Vagina (tissue), 2 donors: ENCODE results near the gene FNDC7.

Experiments used
- CTCF ChIP-seq, 3 experiments: fragments of 450-650 bp in 2 of 3; fragments of 200-600 bp in 1 of 3; sonication (generic) in 1 of 3; IDR thresholded peaks; one replicate each; pipeline ENCODE4 v1.5.1; 2017 to 2019; ENCODE audit warnings: antibody characterized with exemption in 3 of 3, mild to moderate bottlenecking in 2 of 3, moderate library complexity in 2 of 3
- POLR2A ChIP-seq, 2 donors: fragments of 450-650 bp; IDR thresholded peaks; one replicate each; pipeline ENCODE4 v1.6.1; 2017; ENCODE audit warnings: antibody characterized with exemption in 2 of 2, mild to moderate bottlenecking in 2 of 2, moderate library complexity in 2 of 2
- POLR2AphosphoS5 ChIP-seq, 2 donors: sonication (generic); formaldehyde crosslinking; IDR thresholded peaks; one replicate each; pipeline ENCODE4 v1.9.0; 2017; ENCODE audit warnings: antibody characterized with exemption in 2 of 2, mild to moderate bottlenecking in 2 of 2, low read depth in 1 of 2; ENCODE audit not compliant: insufficient read depth in 1 of 2

GRCh38 chr1:108718927-108719655 lies 6.4 kb downstream of the FNDC7 start:
- TF ChIP-seq CTCF (IDR thresholded peaks at IDR 0.05): no peak
- no peak for TF ChIP-seq POLR2AphosphoS5 (IDR thresholded peaks at IDR 0.05; ENCODE audit: insufficient read depth in 1 of 2, low read depth in 1 of 2)
- no peak for TF ChIP-seq POLR2A (IDR thresholded peaks at IDR 0.05)
